GM19239 (cell line): ENCODE data around the gene HSPB6.

ENCODE experiments used
- DNase-seq: peaks from one replicate; pipeline ENCODE4 v3.0.0; 2011; ENCODE audit warnings: low spot score; ENCODE audit not compliant: insufficient read length
- FAIRE-seq: peaks from 2 replicates; lab custom pipeline; 2011; peaks lifted over from hg19 to GRCh38; lab: Jason Lieb, UNC

Gene HSPB6

GRCh38 chr19:35719402-35720162 lies 37.2 kb downstream of the HSPB6 start:
- FAIRE-seq (no peak), DNase-seq (no peak)

- FAIRE-seq: peak; percentile 84
- peak; percentile 57 for DNase-seq
Observed at GRCh38 chr19:35718345-35719041, 38.3 kb downstream of the HSPB6 start.

- DNase-seq (peak; percentile 97), FAIRE-seq (no peak)
Observed at GRCh38 chr19:35717665-35718344, 39.0 kb downstream of the HSPB6 start, which contains the start of gene KMT2B. Gene KMT2B (plus strand): TSS chr19:35718003. CDS start chr19:35718019, 16 bp downstream.

- DNase-seq (peak; percentile 60), FAIRE-seq (peak; percentile 94)
Observed at GRCh38 chr19:35716801-35717664, 39.8 kb downstream of the HSPB6 start.

GRCh38 chr19:35715981-35716800 lies 40.6 kb downstream of the HSPB6 start:
- peak; percentile 31 for FAIRE-seq
- DNase-seq: no peak

GRCh38 chr19:35715355-35715809 lies 41.4 kb downstream of the HSPB6 start:
- DNase-seq (no peak), FAIRE-seq (no peak)

- peak; percentile 57 for FAIRE-seq
- DNase-seq: no peak
Observed at GRCh38 chr19:35714601-35715354, 42.1 kb downstream of the HSPB6 start.

- DNase-seq: no peak
- no peak for FAIRE-seq
Observed at GRCh38 chr19:35713904-35714495, 42.8 kb downstream of the HSPB6 start.

GRCh38 chr19:35713506-35713850 lies 43.4 kb downstream of the HSPB6 start:
- DNase-seq (no peak), FAIRE-seq (no peak)

GRCh38 chr19:35712567-35713505 lies 44.0 kb downstream of the HSPB6 start:
- no peak for DNase-seq
- FAIRE-seq: peak; percentile 91

- DNase-seq (no peak), FAIRE-seq (peak; percentile 99)
Observed at GRCh38 chr19:35710784-35711723, 45.8 kb downstream of the HSPB6 start.

GRCh38 chr19:35708391-35708790 lies 48.4 kb downstream of the HSPB6 start:
- no peak for FAIRE-seq
- no peak for DNase-seq
